NCI-H1436 treated with DMSO at 0.1 percent for 48 hours (cell line): ENCODE measurements around the gene POGK.
"Not testable (repeated sequence)": the region's sequence is repeated elsewhere in the genome, so short reads cannot be mapped to it uniquely, and the experiment has no call there.

Experiments used
- DNase-seq: peaks from one replicate; lab custom pipeline; 2025; lab: John Stamatoyannopoulos, UW

The POGK gene

DNA sequence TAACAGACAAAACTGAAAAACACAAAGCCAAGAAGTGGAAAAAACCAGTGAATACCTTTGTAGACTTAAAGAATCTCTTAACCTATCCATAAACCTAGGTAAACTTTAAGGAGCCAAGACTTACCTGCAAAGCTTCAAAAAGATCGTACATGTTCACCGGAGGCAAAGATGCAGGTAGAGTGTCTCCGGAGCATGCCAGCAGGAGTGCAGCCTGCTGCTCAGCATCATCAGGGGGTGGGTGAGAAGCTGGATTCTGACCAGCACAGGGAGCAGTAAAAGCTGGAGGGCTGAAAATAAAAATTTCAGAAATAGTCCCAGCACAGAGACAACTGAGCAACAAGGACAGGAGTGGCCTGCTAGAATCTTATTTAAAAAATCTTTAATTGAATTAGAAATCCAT lies 18.7 kb downstream of the POGK start:
- no peak for DNase-seq

DNA sequence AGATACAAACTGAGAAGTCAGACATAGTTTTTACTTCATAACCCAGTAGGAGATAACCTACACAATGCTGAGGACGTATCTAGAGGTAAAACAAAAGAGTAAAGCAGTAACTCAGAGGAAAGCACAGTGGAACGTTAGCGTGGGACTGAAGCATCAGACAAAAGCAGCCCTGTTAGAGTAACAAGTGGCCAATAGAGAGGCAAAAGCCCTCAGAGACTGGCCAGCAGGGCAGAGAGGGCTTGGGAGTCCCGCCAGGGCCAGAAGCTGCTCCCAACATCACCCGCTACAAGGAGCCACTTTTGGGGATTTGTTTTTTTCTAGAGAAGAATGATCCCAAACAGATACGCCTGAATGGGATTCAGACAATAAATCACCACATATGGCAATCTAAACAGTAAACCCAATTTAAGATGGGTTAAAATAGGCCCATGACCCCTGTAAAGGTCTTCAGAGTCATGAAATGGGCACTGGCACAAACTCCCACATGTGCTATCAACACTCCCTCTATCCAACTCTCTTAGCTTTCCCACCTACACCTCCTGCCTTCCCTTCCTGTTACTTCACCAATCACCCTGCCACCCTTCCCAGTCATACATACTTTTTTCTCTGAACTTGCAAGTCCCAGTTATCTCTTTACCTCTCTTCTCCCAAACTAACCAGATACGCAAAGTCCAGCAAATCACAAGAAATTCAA lies 19.6 kb downstream of the POGK start:
- DNase-seq: no peak

DNA sequence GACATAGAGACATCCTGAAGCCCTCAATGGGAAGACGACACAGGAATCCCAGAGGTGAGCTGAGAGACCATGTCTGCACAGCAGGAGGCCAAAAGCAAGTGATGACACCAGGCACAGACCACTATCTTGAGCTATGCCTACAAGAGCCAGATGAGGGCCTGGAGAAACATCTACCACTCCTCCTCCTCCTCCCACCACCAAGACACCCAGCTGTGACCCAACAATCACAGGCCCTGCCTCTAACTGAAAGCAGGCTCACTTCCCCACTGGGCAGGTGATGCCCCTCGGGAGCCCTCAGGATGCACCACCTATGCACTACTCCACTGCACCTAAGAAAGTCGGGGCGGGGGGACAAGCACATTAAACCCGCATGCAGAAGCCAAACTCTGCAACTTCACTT lies 20.3 kb downstream of the POGK start:
- DNase-seq: no peak

DNA sequence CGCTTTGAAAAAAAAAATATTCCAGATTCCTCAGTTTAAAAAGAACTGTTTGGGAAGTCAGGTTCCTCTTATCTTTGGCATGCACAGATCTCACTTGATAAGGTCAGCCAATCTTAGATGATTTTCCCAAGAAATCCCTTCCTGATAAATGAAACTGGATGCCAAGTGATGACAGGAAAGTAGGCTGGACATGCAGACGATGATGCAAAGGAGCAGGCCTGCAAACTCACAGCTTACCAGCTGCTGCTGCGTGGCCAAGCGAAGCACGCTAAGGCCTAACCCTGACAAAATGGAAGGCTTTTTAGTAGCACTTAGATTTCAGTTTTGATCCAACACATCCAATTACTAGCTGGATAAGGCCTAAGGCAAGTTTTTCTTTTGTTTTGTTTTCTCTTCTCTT lies 26.7 kb downstream of the POGK start:
- DNase-seq: no peak

DNA sequence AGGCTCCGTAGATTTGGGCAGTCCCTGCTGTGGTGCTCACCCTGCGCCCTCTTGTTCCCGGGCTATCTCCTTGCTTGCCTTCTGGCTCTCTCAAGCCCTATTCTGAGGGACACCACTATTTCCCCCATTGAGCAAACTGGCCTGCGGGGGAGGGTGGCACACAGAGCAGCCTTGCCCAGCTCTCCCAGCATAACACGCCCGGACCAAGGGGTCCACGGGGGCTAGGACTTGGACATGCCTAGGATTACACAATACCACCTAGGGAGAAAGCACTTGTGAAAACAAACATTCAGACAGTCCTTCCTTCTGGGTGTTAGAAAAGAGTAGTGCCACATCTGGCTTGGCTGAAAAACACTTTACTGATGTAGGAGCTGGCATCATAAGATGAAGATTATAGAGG lies 29.4 kb downstream of the POGK start:
- DNase-seq: no peak

DNA sequence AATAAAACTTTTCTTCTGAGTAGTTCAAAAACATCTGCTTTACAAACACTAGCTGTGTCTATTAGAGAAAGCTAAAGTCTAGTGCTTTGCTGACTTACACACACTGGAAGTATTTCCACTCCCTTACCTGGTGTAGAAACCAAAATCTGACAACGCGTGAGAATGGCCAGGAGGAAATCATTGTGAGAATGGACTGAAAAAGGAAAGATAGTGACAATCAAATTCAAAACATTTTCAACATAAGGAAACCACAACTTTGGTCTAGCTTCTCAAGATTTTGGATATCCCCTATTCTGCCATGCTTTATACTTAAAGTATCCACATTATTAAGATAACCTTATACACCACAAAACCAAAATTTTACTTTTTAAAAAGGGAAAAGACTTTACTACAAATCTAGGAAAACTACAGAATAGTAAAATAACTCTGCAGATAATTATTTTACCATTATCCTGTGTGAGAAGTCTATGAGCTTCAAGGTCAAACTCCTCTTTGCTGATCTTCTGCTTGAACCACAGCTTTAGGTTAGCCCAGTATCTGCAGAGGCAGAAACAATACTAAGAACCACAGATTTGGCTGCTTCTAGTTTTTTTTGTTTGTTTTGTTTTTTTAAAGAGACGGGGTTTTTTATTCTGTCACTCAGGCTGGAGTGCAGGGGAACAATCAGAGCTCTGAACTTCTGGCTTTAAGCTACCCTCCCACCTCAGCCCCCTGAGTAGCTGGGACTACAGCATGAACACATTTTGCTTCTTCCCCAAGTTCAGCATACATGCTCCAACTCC lies 30.2 kb downstream of the POGK start:
- no peak for DNase-seq

DNA sequence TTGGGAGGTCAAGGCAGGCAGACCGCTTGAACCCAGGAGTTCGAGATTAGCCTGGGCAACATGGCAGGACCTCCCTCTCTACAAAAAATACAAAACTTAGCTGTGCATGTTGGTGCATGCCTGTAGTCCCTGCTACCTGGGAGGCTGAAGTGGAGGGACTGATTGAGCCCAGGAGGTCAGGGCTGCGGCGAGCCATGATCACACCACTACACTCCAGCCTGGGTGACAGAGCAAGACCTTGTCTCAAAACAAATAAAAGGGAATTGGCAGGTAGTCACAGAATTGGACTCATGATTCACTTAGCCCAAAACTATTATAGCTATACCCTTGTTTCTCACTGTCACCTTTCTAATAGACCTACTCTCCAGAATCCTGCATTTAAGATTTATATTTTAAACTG lies 31.3 kb downstream of the POGK start:
- no peak for DNase-seq

DNA sequence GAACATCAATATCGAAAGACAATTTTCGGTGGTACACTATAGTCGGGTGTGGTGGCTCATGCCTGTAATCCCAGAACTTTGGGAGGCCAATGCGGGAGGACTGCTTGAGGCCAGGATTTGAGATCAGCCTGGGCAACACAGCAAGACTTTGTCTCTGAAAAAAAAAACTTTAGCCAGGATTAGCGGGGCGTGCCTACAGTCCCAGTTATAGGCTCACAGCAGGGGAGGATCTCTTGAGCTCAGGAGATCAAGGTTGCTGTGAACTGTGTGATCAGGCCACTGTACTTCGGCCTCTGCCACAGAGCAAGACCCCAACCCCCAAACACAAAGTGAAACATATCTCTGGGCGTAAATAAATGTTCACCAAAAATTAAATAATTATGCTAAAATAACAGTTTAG lies 35.2 kb downstream of the POGK start:
- DNase-seq: no peak

DNA sequence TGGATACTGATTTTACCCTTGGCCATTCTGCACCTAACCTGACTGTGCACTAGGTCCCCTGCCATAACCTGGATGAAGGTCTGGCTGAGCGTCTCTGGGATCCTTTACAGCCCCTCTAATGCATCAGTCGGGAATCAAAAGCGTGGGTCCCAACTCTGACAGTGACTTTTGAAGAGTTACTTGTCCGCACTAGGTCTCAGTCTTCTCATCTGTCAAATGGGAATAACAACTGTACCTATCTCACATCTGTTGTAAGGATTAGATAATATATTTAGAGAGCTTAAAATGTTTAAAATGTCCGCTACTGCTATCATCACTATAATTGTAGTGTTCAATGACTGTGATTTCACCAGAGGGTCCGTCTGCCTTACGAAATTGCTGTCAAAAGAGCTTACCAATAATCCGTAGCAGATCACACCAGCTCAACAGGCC lies 36.0 kb downstream of the POGK start:
- DNase-seq: no peak

DNA sequence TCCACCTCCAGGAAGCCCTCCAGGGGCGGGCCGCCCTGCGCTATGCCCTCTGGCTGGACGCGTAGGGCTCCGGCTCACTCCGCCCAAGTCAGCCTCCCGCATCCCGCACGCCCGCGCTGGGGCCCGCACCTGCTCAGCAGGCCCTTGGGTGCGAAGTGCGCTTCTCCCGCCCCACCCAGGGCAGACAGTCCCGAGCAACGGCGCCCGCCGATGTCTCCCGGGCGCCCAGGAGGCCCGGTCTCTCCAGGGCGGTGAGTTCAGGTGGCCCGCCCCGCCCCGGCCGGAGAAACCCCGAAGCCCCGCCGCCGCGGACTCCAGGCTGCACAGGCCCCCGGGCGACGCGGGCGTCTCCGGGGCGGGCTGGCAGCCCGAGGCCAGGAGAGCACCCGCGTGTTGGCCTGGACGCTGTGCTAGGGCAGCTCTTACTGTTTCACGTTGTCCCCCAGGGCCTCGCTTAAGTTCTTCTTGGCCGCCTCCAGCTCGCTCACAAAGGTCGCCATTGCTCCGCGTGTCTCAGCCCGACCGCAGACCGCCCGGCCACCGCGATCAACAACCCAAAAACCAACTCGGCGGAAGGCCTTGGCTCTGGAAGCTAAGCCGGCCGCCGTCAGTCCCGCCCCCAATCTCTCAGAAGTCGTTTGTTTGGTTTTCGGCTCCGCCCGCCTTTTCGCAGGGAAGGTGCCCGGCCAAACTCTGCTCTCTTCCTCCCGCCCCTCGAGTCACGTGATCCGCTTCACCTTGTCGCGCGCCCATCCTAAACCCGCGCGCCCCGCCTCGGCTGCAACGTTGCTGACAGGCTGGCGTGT lies 36.7 kb downstream of the POGK start, which contains the start of gene TADA1:
Gene TADA1, minus strand, starts transcription at position 531 of the 806 bp plus-strand sequence. Its CDS starts 31 bp downstream, at position 500.
- peak; percentile 90 for DNase-seq

DNA sequence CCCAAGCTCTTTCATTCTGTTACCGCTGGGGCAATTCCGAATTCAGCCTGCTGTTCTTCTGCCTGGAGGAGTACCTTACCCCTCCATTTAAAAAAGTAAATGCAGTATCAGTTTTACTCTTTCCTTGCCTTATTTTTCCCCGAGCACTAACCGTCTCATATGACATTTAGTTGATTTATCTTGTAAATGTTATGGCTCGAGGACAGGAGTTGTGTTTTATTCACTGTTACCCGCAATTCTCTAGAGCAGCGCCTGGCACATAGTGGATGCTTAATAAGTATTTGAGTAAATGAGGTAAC lies 37.2 kb downstream of the POGK start:
- DNase-seq: no peak

DNA sequence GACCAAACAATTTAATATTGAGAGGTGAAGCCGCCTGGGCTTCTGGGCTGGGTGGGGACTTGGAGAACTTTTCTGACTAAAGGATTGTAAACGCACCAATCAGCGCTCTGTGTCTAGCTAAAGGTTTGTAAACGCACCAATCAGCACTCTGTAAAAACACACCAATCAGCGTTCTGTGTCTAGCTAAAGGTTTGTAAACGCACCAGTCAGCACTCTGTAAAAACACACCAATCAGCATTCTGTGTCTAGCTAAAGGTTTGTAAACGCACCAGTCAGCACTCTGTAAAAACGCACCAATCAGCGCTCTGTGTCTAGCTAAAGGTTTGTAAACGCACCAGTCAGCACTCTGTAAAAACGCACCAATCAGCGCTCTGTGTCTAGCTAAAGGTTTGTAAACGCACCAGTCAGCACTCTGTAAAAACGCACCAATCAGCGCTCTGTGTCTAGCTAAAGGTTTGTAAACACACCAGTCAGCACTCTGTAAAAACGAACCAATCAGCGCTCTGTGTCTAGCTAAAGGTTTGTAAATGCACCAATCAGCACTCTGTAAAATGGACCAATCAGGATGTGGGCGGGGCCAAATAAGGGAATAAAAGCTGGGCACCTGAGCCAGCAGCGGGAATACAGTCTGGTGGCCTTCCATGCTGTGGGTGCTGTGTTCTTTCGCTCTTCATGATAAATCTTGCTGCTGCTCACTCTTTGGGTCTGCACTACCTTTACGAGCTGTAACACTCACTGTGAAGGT lies 39.1 kb downstream of the POGK start:
- DNase-seq: not testable (repeated sequence)

DNA sequence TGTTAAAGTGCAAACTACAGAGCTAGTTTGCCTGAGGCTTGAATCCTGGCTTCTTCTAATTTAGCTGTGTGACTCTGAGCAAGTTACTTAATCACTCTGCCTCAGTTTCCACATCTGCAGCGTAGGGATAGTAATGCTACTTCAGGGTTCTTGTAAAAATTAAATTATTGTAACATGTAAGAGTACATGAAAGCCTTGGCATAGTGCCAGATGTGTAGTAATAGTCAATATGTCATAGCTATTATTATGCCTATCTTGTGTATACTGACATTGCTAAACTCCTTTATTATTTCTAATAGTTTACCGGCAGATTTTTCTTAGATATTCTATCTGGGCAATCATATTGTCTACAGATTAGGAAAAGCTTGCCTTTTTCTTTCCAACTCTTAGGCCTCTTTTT lies 43.6 kb downstream of the POGK start:
- DNase-seq: no peak

DNA sequence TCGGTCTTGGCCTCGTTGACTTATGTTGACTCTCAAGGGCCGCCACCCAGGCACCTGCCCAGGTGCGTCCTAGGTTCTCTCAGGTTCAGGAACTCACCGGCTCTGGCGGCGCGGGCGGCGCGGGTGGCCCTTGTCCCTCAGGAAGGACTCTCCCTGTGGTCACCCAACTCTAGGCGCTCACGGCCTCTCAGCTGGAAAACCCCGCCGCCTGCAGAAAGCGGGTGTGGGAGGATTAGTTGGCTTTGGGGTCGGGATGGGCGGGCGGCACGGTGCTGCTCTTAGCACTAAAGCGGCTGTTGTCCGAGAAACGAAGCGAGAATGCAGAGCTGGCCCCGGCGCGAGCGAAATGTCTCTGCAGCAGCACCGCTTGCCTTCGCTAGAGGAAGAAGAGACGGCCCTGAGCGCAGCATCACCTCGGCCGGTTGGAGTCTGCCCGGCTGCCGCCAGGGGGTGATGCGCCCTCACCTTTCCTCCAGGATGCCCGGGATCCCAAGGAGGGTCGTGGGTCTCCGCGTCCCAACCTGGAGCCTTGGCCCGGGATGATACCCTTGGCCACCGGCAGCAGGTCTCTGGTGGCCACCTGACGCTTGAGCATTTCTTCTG lies 44.9 kb downstream of the POGK start:
- DNase-seq: no peak

DNA sequence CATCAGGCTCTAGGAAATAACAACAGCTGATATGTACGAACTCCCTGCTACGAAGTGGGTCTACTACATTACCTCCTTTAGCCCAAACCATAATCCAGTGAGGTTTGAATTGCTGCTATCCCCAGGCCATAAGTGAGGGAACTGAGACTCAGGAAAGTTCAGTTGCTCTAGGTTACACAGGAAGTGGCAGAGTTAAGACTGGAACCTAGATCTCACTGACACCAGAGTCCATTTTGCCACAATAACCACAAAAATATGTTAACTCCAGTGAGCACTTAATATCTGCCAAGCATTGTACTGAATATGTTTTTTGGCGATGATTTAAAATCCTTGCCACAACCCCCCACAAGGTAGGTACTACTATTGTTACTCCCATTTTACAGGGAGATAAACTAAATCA lies 45.7 kb downstream of the POGK start:
- no peak for DNase-seq

DNA sequence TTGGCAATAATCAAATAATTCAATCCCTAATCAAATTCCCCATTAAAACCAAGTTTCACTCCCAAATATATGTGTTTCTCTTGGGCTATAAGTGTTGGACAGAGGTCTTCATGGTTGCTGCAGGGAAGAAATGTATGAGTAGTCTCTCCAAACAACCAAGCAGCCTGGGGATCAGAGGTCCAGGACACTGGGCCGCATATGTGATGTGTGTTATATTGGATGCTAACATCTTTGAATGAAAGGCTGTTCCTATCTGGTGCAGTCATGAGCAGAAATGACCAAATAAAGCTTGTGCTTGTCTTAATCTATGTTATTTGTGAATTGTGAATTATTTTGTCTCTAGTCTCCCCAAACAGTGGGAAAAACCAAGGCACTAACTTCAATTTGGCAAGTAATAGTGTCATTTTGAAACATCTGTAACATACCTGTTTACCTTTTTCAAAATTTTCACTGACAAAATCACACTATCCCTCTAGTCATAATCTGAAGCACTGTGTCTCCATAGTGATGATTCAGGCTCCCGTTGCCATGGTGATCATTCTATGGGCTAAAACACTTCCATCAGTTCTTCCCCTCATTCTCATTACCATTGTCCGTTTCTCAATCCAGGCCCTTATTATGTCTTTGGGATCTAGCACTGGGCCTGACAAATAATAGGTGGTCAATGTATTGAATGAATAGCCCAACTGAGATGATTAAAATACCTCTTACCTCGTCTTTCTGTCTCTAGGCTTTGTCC lies 49.3 kb downstream of the POGK start:
- DNase-seq: no peak

DNA sequence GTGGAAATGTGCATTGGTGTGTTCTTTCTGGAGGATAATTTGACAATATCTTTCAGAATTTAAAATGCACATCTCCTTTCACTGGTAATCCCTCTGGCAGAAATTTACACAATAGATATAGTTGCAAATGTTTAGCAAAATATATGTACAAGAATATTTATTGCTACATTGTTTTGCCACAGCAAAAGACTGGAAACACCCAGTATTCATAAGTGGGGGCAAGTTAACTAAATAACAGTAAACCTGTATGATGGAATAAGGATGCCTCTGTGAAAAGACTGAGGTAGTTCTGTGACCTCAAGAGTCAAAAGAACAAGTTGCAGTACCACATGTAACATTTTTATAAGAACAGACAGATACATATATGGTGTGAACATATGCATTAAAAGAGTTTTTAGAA lies 50.5 kb downstream of the POGK start:
- no peak for DNase-seq

DNA sequence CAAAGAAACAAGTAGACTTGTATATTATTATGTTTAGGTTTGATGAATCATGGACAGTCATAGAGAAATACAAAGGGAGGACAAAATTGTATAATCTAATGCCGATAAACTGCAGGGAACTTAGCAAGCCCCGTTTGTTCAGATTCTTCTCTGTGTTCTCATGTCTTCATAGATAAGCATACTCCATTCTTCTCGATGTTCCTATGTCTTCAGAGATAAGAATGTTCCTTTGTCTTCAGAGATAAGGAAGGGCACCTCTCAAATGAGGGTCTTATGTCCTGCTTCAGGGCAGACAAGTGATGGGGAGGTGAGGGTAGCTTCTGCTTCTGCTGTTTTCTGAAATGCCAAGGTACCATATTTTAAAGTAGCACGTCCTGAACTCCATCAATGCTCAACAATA lies 56.5 kb downstream of the POGK start:
- no peak for DNase-seq

DNA sequence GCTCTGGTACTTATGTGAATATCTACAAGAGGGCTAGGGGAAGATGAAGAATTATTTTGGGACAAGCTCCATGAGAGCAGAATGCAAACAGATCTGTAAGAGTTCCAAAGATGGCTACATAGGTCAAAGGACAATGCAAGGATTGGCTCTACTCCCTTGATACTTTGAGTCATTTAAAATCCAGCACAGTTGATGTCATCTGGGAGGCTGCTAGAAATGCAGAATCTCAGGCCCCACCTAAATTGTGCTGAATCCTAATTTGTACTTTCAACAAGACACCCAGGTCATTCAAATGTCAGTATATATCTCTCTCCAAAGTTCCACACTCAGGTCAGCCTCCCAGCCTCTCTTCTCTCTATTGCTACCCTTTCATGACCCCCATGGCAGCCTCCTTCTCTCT lies 60.5 kb downstream of the POGK start:
- no peak for DNase-seq

DNA sequence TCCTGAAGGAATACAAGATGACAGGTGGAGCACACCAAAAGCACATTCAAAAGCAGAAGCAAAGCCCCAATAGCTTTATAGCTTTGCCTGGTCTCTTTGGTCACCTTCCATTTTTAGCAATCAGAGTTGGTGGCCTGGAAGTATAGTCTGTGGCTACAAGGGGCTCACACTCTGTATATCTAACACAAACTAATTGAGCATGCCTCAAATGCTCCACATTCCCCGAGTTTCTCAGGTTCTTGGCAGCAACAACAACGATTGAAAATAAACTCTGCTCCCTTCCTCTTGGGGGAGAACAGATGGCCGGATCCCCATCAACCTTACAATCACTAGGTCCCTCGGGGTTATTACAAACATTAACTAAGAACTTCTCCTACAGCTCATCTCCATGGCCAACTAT lies 61.7 kb downstream of the POGK start:
- no peak for DNase-seq

DNA sequence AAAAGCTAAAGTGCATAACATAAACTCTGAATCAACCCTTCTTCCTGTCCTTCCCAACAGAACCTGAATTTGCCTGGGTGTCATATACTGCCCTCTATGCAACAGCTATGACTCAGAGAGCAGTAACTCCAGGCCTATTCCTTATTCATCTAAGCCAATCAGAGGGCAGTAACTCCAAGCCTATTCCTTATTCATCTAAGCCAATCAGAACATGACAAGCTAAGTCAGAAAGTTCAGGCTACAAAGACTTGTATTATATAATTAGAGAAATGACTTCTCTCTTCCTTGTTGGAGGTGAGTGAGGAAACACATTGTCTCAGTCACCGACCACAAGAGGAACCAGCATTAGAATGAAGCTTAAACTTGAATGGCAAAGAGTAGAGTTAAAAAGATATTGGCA lies 63.0 kb downstream of the POGK start:
- DNase-seq: no peak
